NB4 (cell line): ENCODE measurements around the gene TBC1D22A.

Experiments
- CTCF ChIP-seq: IDR thresholded peaks from one replicate; pipeline ENCODE4 v1.5.1; 2012; ENCODE audit warnings: low read depth, low read length
- POLR2A ChIP-seq: IDR thresholded peaks from 2 replicates; pipeline ENCODE4 v1.6.1; 2011; ENCODE audit warnings: mild to moderate bottlenecking; ENCODE audit not compliant: insufficient read length; ENCODE audit errors: extremely low read depth

DNA sequence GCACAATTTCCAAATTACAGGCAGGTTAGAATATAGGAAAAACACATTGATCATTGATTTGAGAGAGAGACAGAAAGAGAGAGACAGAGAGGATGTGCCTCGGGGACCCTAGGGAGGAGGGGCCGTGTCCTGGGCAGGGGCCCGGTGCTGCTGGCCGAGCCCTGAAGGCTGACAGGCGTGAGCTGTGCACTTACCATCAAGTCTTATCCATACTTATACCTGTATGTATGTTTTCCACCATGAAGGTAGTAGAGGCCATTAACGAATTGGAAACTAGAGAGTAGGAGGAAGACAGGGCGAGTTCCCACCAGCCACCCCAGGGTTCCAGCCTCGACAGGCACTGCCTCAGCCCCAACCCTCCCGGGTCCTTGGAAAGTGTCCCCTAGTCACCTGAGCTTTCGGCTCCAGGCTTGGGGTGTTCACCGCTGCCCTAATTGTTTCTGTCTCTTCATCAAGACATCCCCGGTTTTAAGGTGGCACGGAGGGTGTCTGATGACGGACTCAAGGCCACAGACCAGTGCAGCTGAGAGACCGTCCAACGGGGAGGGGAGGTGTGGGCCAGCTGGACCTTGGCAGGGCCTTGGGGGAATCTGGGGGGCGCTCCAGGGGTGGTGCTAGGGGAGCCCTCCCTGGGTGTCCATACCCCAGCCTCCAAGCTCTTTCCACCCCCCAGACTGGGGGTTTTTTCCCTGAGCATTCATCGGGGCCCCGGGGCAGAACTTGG, 431.3 kb downstream of the TBC1D22A start:
- TF ChIP-seq CTCF, result no peak
- no peak for TF ChIP-seq POLR2A
